Stimulated activated CD4-positive, alpha-beta T cell treated with anti-CD3 and anti-CD28 coated beads, Interleukin-15, amount 100 ng/mL, for 48 hours (primary cell): ENCODE results near the gene RAD51B.
"Not testable (repeated sequence)": the region's sequence is repeated elsewhere in the genome, so short reads cannot be mapped to it uniquely, and the experiment has no call there.

Source experiments
- DNase-seq, 2 donors: peaks; one replicate each; pipeline ENCODE4 v3.0.0-alpha.2; 2020; ENCODE audit warnings: low read depth in 2 of 2

The RAD51B gene

GRCh38 chr14:67982711-67983608, 163.4 kb downstream of the RAD51B start:
- DNase-seq, result no peak

- no peak for DNase-seq
Observed at GRCh38 chr14:67984274-67984673, 164.7 kb downstream of the RAD51B start.

- DNase-seq, result no peak
Observed at GRCh38 chr14:67986131-67986841, 166.7 kb downstream of the RAD51B start.

- DNase-seq, result no peak
Observed at GRCh38 chr14:67987606-67988005, 168.0 kb downstream of the RAD51B start.

GRCh38 chr14:67988210-67988609, 168.6 kb downstream of the RAD51B start:
- not testable (repeated sequence) for DNase-seq

GRCh38 chr14:67990576-67990975, 171.0 kb downstream of the RAD51B start:
- no peak for DNase-seq

- no peak for DNase-seq
Observed at GRCh38 chr14:67994531-67994930, 175.0 kb downstream of the RAD51B start.

GRCh38 chr14:67996235-67996634, 176.7 kb downstream of the RAD51B start:
- DNase-seq, result no peak

GRCh38 chr14:67998834-67999233, 179.3 kb downstream of the RAD51B start:
- DNase-seq, result no peak

GRCh38 chr14:67999290-67999689, 179.7 kb downstream of the RAD51B start:
- DNase-seq, result no peak

GRCh38 chr14:67999705-68000384, 180.3 kb downstream of the RAD51B start:
- no peak for DNase-seq

GRCh38 chr14:68000511-68000910, 180.9 kb downstream of the RAD51B start:
- no peak for DNase-seq

- DNase-seq, result no peak
Observed at GRCh38 chr14:68008491-68008890, 188.9 kb downstream of the RAD51B start.

- DNase-seq, result no peak
Observed at GRCh38 chr14:68011406-68012028, 191.9 kb downstream of the RAD51B start.

- no peak for DNase-seq
Observed at GRCh38 chr14:68012871-68013270, 193.3 kb downstream of the RAD51B start.

- DNase-seq, result no peak
Observed at GRCh38 chr14:68013326-68013725, 193.7 kb downstream of the RAD51B start.

GRCh38 chr14:68014771-68015170, 195.2 kb downstream of the RAD51B start:
- no peak for DNase-seq

GRCh38 chr14:68015356-68016254, 196.0 kb downstream of the RAD51B start:
- no peak for DNase-seq

- DNase-seq, result no peak
Observed at GRCh38 chr14:68016255-68016914, 196.8 kb downstream of the RAD51B start.

GRCh38 chr14:68018598-68018997, 199.0 kb downstream of the RAD51B start:
- no peak for DNase-seq
